SK-N-MC (cell line): ENCODE data around the gene CTF1.

Experiments used
- EZH2 ChIP-seq: fragments of 200-600 bp; sonication (generic); IDR thresholded peaks from one replicate; pipeline ENCODE4 v1.6.1; 2017; ENCODE audit warnings: antibody characterized with exemption
- FOXP2 ChIP-seq: optimal IDR thresholded peaks from 2 replicates; pipeline ENCODE3; 2011; ENCODE audit warnings: mild to moderate bottlenecking, moderate library complexity; ENCODE audit not compliant: insufficient read depth; ENCODE audit errors: extremely low read length, control extremely low read depth
- POLR2AphosphoS5 ChIP-seq: IDR thresholded peaks from 2 replicates; pipeline ENCODE4 v1.6.1; 2012; ENCODE audit warnings: mild to moderate bottlenecking, low read depth, low read length, borderline replicate concordance

DNA sequence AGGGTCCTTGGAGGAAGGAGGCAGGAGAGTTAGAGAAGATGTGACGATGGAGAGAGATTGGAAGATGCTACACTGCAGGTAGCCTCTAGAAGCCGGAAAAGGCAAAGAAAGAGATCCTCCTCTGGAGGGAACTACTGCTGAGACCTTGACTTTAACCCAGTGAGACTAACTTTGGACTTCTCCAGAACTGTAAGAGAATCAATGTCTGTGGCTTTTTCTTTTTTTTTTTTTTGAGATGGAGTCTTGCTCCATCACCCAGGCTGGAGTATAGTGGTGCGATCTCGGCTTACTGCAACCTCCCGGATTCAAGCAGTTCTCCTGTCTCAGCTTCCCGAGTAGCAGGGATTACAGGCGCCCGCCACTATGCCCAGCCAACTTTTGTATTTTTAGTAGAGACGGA lies 11.2 kb upstream of the CTF1 start:
- TF ChIP-seq EZH2 (no peak), POLR2AphosphoS5 (no peak), FOXP2 (no peak)
